Prostate gland (tissue), 2 donors: Measurements from ENCODE around the gene RRAS2.

ENCODE experiments used
- CTCF ChIP-seq, 4 experiments: fragments of 200-600 bp in 2 of 4; fragments of 450-650 bp in 2 of 4; sonication (generic) in 2 of 4; IDR thresholded peaks; 1 replicate in 3 of 4; 2 replicates in 1 of 4; pipeline ENCODE4 v1.5.1; 2016 to 2019; ENCODE audit warnings: antibody characterized with exemption in 4 of 4, mild to moderate bottlenecking in 2 of 4, moderate library complexity in 2 of 4
- POLR2A ChIP-seq: fragments of 450-650 bp; IDR thresholded peaks from one replicate; pipeline ENCODE4 v1.6.1; 2016; ENCODE audit warnings: antibody characterized with exemption, mild to moderate bottlenecking
- POLR2AphosphoS5 ChIP-seq: sonication (generic); formaldehyde crosslinking; IDR thresholded peaks from one replicate; pipeline ENCODE4 v1.6.1; 2017; ENCODE audit warnings: antibody characterized with exemption

DNA sequence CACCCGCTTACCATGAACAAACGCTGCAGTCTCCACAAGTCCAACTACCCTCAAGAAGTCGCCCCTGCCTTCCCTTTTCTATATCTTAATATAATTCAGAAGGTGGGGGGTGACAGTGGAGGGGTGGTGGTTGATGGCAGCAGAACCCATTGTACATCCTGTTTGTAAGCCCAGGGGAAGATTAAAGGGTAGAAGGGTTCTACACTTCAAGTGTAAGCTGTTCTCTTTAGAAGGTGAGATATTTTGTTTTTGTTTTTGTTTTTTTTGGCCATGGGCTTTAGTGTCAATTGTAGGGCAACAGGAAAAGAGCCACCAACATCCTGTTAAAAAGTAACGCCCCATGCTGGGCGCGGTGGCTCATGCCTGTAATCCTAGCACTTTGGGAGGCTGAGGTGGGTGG is 34.9 kb upstream of the RRAS2 start:
- TF ChIP-seq CTCF (IDR thresholded peaks at IDR 0.05) = no peak
- no peak for TF ChIP-seq POLR2A
- TF ChIP-seq POLR2AphosphoS5 = no peak
